Activated CD8-positive, alpha-beta memory T cell treated with anti-CD3 and anti-CD28 coated beads for 1 hour (primary cell): ENCODE measurements around the gene HCFC2.

Experiments used
- DNase-seq, 2 donors: peaks; one replicate each; pipeline ENCODE4 v3.0.0-alpha.2; 2020; ENCODE audit warnings: low read depth in 1 of 2; ENCODE audit errors: extremely low read depth in 1 of 2

The HCFC2 gene

DNA sequence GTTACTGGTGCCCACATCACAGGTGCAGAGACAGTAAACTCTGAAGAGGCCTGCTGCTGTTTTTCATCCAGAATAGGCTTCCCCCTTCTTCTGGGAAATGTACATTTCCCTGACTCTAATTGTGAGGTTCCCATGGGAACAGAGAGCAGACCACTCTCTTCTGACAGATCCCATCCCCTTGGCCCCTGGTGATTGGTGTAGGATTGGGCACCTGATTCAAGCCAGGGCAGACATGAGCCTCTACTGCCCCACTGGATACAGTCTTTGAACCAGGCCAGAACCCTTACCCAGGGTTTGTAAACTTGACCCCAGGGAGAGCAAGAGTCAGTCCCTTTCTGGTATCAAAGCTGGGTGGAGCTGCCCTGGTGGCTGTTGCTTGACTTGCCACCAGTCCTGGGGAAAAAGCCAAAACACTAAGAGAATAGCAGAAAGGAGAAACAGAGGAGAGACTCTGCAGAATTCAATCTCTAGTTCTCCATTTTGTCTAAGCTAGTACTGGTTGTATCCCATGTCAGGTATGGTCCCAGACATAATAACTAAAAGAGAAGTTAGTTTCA lies 88.4 kb downstream of the HCFC2 start:
- DNase-seq: no peak

DNA sequence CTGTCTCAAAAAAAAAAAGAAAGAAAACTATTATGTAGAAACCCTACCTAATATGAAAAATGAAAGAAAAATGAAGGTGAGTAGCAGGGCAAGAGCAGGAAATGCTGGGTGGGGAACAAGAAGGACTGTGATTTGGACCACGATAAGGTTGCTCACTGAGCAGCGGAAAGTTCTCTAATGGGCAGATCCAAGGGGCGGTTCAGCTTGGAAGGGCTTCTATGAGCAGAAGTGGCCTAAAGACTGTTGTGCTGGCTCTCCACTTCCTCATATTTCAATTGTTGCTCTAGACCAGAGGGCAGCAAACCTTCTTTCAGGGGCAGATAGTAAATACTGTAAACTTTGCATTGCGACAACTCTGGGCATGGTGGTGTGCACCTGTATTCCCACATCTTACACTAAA lies 90.0 kb downstream of the HCFC2 start:
- DNase-seq: no peak

GRCh38 chr12:104154806-104155205 lies 90.5 kb downstream of the HCFC2 start:
- DNase-seq: no peak
